Karpas-422 (cell line): ENCODE data around the gene STK11. TPM values are rescaled to one million over a fixed set of nuclear protein-coding genes. Genes with fewer than 3 reads are reported as not detected.

Experiments
- DNase-seq: peaks from one replicate; pipeline ENCODE4 v3.0.0-alpha.2; 2015
- H2AFZ ChIP-seq: fragments of 200-600 bp; sonication (generic); 2 replicates; pipeline ENCODE4 v1.6.1; 2014; ENCODE audit warnings: antibody characterized with exemption, low read length, mixed read lengths
- H3K27ac ChIP-seq: fragments of 200-600 bp; sonication (generic); 2 replicates; pipeline ENCODE4 v1.5.1; 2014; ENCODE audit warnings: mild to moderate bottlenecking, low read length, moderate library complexity
- H3K27me3 ChIP-seq: fragments of 200-600 bp; sonication (generic); 2 replicates; pipeline ENCODE4 v1.6.1; 2014; ENCODE audit warnings: low read length, mixed read lengths
- H3K36me3 ChIP-seq: fragments of 200-600 bp; sonication (generic); 2 replicates; pipeline ENCODE4 v1.6.1; 2014; ENCODE audit warnings: low read length, mixed read lengths; ENCODE audit not compliant: insufficient read depth
- H3K4me1 ChIP-seq: fragments of 200-600 bp; sonication (generic); 2 replicates; pipeline ENCODE4 v1.6.1; 2014; ENCODE audit warnings: mild to moderate bottlenecking, low read length, mixed read lengths
- H3K4me2 ChIP-seq: fragments of 200-600 bp; sonication (generic); 2 replicates; pipeline ENCODE4 v1.6.1; 2014; ENCODE audit warnings: low read length, low read depth, mild to moderate bottlenecking; ENCODE audit not compliant: poor library complexity, severe bottlenecking
- H3K4me3 ChIP-seq: fragments of 200-600 bp; sonication (generic); 2 replicates; pipeline ENCODE4 v1.5.1; 2014; ENCODE audit warnings: mild to moderate bottlenecking, antibody characterized with exemption, low read length, mixed read lengths
- H3K79me2 ChIP-seq: fragments of 200-600 bp; sonication (generic); 2 replicates; pipeline ENCODE4 v1.6.1; 2014; ENCODE audit warnings: mild to moderate bottlenecking, low read length, mixed read lengths
- H3K9ac ChIP-seq: fragments of 200-600 bp; sonication (generic); 2 replicates; pipeline ENCODE4 v1.6.0; 2014; ENCODE audit warnings: low read length
- H3K9me2 ChIP-seq: fragments of 200-600 bp; sonication (generic), shearing (Covaris generic); replicated peaks from 2 replicates; pipeline ENCODE4 v1.6.0; 2014; ENCODE audit warnings: mild to moderate bottlenecking, low read length, moderate library complexity; ENCODE audit not compliant: insufficient read depth
- H3K9me3 ChIP-seq: fragments of 300-700, 200-600 bp; sonication (generic); 2 replicates; pipeline ENCODE4 v1.6.1; 2014; ENCODE audit warnings: low read length, mixed read lengths
- H4K20me1 ChIP-seq: fragments of 200-600 bp; sonication (generic); 2 replicates; pipeline ENCODE4 v1.6.1; 2014; ENCODE audit warnings: mild to moderate bottlenecking, antibody characterized with exemption, low read length, low read depth; ENCODE audit not compliant: insufficient read depth
- total RNA-seq: library from RNA; depleted of rRNA; stranded (reverse); fragments of >200 nt; shearing (Covaris generic); gene quantifications from 2 replicates; pipeline ENCODE4 v1.2.3, GENCODE V29; 2014; ENCODE audit warnings: low replicate concordance

Gene STK11
- total RNA-seq, 1 experiment from 2014 or later, result 40.3 TPM

DNA sequence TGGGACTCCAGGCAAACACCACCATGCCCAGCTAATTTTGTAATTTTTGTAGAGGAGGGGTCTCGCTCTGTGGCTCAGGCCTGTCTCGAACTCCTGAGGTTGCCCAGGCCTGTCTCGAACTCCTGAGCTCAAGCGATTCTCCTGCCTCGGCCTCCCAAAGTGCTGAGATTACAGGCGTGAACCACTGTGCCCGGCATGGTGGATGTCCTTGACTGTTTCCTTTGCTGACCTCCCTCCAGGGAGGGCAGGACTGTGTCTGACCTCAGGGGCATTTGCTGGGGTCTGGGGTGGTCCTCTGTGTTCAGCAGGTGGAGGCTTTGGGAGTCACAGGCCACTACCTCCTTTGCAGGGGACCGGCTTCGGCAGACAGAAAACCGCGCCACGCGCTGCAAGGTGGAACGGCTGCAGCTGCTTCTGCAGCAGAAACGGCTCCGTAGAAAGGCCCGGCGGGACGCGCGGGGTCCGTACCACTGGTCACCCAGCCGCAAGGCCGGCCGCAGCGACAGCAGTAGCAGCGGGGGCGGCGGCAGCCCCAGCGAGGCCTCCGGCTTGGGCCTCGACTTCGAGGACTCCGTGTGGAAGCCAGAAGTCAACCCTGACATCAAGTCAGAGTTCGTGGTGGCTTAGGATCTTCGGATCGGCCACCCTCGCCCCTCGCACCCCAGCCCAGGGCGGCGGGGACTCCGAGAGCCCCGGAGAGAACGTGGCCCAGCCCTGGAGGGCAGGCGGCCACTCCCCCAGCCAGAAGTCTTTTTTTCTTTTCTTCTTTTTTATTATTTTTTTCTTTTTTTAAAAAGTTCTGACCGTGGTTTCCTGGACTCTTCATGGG lies 51.3 kb downstream of the STK11 start:
- no peak for DNase-seq
- Histone ChIP-seq H3K9me3 (no peaks in the 10 kb centered on the region), H3K36me3 (peaks cover 23% of the 10 kb centered on the region), H3K27ac (no peak overlapping the region), H3K4me1 (peaks cover 90% of the 10 kb centered on the region), H3K79me2 (peaks cover 13% of the 10 kb centered on the region; the same call in 1 of the 2 replicates), H2AFZ (no peak overlapping the region), H3K9me2 (no peaks in the 10 kb centered on the region), H3K4me2 (peak overlapping the region; percentile 10), H3K4me3 (no peak overlapping the region), H4K20me1 (peaks cover 25% of the 10 kb centered on the region), H3K9ac (no peak overlapping the region), H3K27me3 (no peaks in the 10 kb centered on the region)

GRCh38 chr19:1257475-1258162 lies 52.0 kb downstream of the STK11 start:
- no peaks in the 10 kb centered on the region for H3K9me3 ChIP-seq
- H3K9ac ChIP-seq, result peak overlapping the region; percentile 81
- H3K36me3 ChIP-seq, result peaks cover 23% of the 10 kb centered on the region

GRCh38 chr19:1258163-1258492 lies 52.5 kb downstream of the STK11 start:
- Histone ChIP-seq H3K27ac (peak overlapping the region; percentile 92), H3K79me2 (peaks cover 8% of the 10 kb centered on the region; the same call in 1 of the 2 replicates), H3K4me2 (peak overlapping the region; percentile 94), H3K36me3 (peaks cover 23% of the 10 kb centered on the region), H2AFZ (no peak overlapping the region), H3K4me1 (peaks cover 90% of the 10 kb centered on the region), H3K9me2 (no peaks in the 10 kb centered on the region), H3K9me3 (no peaks in the 10 kb centered on the region), H4K20me1 (peaks cover 25% of the 10 kb centered on the region), H3K4me3 (peak overlapping the region; percentile 68; the same call in 1 of the 2 replicates), H3K9ac (peak overlapping the region; percentile 81), H3K27me3 (no peaks in the 10 kb centered on the region)
- no peak for DNase-seq

More at GRCh38 chr19:1257475-1258162, 52.0 kb downstream of the STK11 start:
- Histone ChIP-seq H3K4me1 (peaks cover 90% of the 10 kb centered on the region), H3K4me2 (peak overlapping the region; percentile 94), H3K79me2 (peaks cover 9% of the 10 kb centered on the region; the same call in 1 of the 2 replicates), H2AFZ (no peak overlapping the region), H3K4me3 (peak overlapping the region; percentile 68), H3K27ac (peak overlapping the region; percentile 92), H3K9me2 (no peaks in the 10 kb centered on the region), H4K20me1 (peaks cover 25% of the 10 kb centered on the region), H3K27me3 (no peaks in the 10 kb centered on the region)
- peak; percentile 58 for DNase-seq

DNA sequence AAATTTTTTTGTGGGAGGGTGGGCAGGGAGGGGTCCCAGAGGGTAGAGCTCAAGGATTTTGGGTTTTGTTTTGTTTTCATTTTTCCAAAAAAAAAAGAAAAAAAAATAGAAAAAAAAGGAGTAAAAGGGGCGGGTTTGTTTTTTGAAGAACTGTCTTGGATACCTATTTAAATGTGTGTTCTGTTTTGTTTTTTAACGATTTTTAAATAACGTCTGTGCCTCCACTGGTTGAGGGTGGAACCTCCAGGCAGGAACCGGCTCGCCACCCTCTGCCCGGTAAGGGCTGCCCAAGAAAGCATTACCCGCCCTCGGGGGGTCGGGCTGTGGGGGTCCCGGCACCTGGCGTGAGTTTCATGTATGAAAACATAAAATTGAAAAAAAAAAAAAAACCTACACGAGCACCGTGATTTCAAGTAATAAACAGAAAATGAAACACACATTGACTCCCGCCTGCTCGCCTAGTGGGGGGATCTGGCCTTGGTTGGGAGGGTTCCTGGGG lies 53.2 kb downstream of the STK11 start:
- H3K36me3 ChIP-seq, result peaks cover 16% of the 10 kb centered on the region
- H3K9ac ChIP-seq, result peak overlapping the region; percentile 81
- peak overlapping the region; percentile 94 for H3K4me2 ChIP-seq
- H3K27ac ChIP-seq, result peak overlapping the region; percentile 92
- H3K9me2 ChIP-seq, result no peaks in the 10 kb centered on the region
- peaks cover 88% of the 10 kb centered on the region for H3K4me1 ChIP-seq
- H3K4me3 ChIP-seq, result peak overlapping the region; percentile 68
- no peaks in the 10 kb centered on the region for H3K9me3 ChIP-seq
- peak; percentile 73 for DNase-seq
- no peaks in the 10 kb centered on the region for H3K27me3 ChIP-seq
- peaks cover 18% of the 10 kb centered on the region for H4K20me1 ChIP-seq
- H2AFZ ChIP-seq, result no peak overlapping the region
- H3K79me2 ChIP-seq, result peaks cover 2% of the 10 kb centered on the region; the same call in 1 of the 2 replicates

- H3K36me3 ChIP-seq, result peaks cover 12% of the 10 kb centered on the region
Measured at GRCh38 chr19:1259206-1259875, 53.8 kb downstream of the STK11 start.

DNA sequence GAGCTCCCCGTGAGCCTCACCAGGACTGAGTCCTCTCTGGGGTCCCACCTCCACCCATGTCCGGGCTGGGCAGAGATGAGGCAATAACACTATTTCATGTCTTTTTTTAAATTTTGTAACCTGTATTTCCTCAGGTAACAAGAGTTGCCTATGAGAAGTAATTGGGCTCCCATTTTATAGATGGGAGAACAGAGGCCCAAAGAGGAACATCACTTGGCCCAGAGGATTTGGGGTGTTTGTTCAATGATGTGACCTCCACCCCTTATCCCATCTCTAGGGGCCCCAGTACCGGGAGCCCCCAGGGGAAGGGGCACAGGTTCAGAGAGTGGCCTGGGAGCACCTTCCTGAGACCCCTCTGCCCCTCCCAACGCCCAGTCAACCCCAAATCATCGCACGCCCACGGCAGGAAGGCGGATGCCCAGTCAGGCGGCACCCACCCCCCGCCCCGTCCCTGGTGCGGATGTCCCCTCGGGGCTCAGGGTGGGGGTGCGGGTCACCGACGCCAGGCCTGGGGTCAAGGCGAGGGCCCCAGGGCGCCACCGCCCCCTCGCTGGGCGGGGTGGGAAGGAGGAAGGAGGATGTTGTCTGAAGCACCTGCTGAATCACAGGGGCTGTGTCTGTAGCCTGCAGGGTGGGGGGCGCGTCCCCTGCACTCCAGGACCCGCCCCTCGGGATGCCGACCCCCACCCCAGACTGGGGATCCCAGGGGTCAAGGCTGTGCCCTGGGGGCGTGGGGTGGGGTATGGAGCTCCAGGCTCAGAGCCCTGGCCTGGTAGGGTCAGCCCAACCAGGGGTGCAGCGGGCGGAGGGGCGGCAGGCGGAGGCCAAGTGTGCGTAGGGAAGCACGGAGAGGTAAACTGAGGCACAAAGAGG lies 54.5 kb downstream of the STK11 start:
- Histone ChIP-seq H3K27me3 (no peaks in the 10 kb centered on the region), H3K4me3 (peak overlapping the region; percentile 68), H4K20me1 (peaks cover 7% of the 10 kb centered on the region; the same call in 1 of the 2 replicates), H3K27ac (peak overlapping the region; percentile 92), H3K4me2 (peak overlapping the region; percentile 94), H3K9me2 (no peaks in the 10 kb centered on the region), H3K36me3 (peaks cover 5% of the 10 kb centered on the region; the same call in 1 of the 2 replicates), H3K9me3 (no peaks in the 10 kb centered on the region), H2AFZ (no peak overlapping the region), H3K79me2 (no peaks in the 10 kb centered on the region), H3K4me1 (peaks cover 84% of the 10 kb centered on the region), H3K9ac (peak overlapping the region; percentile 81)
- peak; percentile 77 for DNase-seq

More at GRCh38 chr19:1259206-1259875, 53.8 kb downstream of the STK11 start:
- peak overlapping the region; percentile 94 for H3K4me2 ChIP-seq
- H3K4me3 ChIP-seq, result peak overlapping the region; percentile 68
- H3K9me2 ChIP-seq, result no peaks in the 10 kb centered on the region
- H3K79me2 ChIP-seq, result no peaks in the 10 kb centered on the region
- peak overlapping the region; percentile 81 for H3K9ac ChIP-seq
- no peak overlapping the region for H2AFZ ChIP-seq
- peak; percentile 88 for DNase-seq
- peaks cover 84% of the 10 kb centered on the region for H3K4me1 ChIP-seq
- peak overlapping the region; percentile 92 for H3K27ac ChIP-seq
- peaks cover 14% of the 10 kb centered on the region for H4K20me1 ChIP-seq
- H3K9me3 ChIP-seq, result no peaks in the 10 kb centered on the region
- no peaks in the 10 kb centered on the region for H3K27me3 ChIP-seq

GRCh38 chr19:1260749-1261537 lies 55.4 kb downstream of the STK11 start:
- Histone ChIP-seq H3K9me2 (no peaks in the 10 kb centered on the region), H3K79me2 (no peaks in the 10 kb centered on the region), H3K4me3 (peak overlapping the region; percentile 79), H3K9me3 (no peaks in the 10 kb centered on the region), H3K36me3 (no peaks in the 10 kb centered on the region), H3K9ac (peak overlapping the region; percentile 84), H3K27ac (peak overlapping the region; percentile 92), H4K20me1 (no peaks in the 10 kb centered on the region; the same call in 1 of the 2 replicates), H2AFZ (no peak overlapping the region), H3K4me1 (peaks cover 84% of the 10 kb centered on the region), H3K4me2 (peak overlapping the region; percentile 94), H3K27me3 (no peaks in the 10 kb centered on the region)
- DNase-seq, result peak; percentile 98
